ENCODE measurements around the gene SMAD7.

GRCh38 chr18:48947092-48947491, 3.7 kb downstream of the SMAD7 start:
- TF ChIP-seq CTCF (IDR thresholded peaks at IDR 0.05) (no peak), EP300 (IDR thresholded peaks at IDR 0.05) (no peak)

All from esophagus muscularis mucosa (tissue), 3 donors.